Measurements from ENCODE around the gene GLB1L2. TPM values are rescaled to one million over a fixed set of nuclear protein-coding genes. Genes with fewer than 3 reads are reported as not detected.

GLB1L2 gene
- total RNA-seq, 1 experiment from 2014 or later: 27.1 TPM

- 0 out of 6 replicates have a peak, but pooled peaks of 1 of the 3 experiments have one; percentile 7 for TF ChIP-seq CTCF (IDR thresholded peaks at IDR 0.05 in 2 of 3, conservative IDR thresholded peaks at IDR 0.05 in 1 of 3; ENCODE audit: borderline replicate concordance in 1 of 3, insufficient read depth in 1 of 3, low read depth in 2 of 3, low read length in 2 of 3)
- TF ChIP-seq CBX3 (IDR thresholded peaks at IDR 0.05; ENCODE audit: low read depth): no peak
- ChIA-PET RAD21 (ENCODE audit: low non-redundant PET in 1 of 2, low total read pairs in 2 of 2, uncharacterized antibody in 2 of 2, unreplicated experiment in 2 of 2) (no interaction called here), CTCF (no interaction called here), POLR2A (no interaction called here)
- Histone ChIP-seq H3K27me3 (ENCODE audit: insufficient read depth, low read length) (no peaks in the 10 kb centered on the region), H3K4me3 (replicated peaks in 1 of 2; ENCODE audit: low read depth in 1 of 2, low read length in 2 of 2) (no peak overlapping the region), H4K20me1 (ENCODE audit: insufficient read depth) (no peaks in the 10 kb centered on the region), H2AFZ (ENCODE audit: low read depth, low read length, poor library complexity, severe bottlenecking) (no peak overlapping the region), H3K27ac (ENCODE audit: low read depth, low read length) (no peak overlapping the region), H3K36me3 (ENCODE audit: control insufficient read depth in 1 of 2, insufficient read depth in 2 of 2, low read length in 2 of 2) (no peaks in the 10 kb centered on the region), H3K9ac (ENCODE audit: low read length) (no peak overlapping the region), H3K4me2 (ENCODE audit: low read length) (no peak overlapping the region), H3K79me2 (ENCODE audit: insufficient read depth, low read length) (no peaks in the 10 kb centered on the region), H3K9me2 (ENCODE audit: insufficient read depth) (no peaks in the 10 kb centered on the region), H3K9me3 (ENCODE audit: control insufficient read depth in 1 of 2, insufficient read depth in 1 of 2, low read depth in 1 of 2, low read length in 2 of 2) (no peaks in the 10 kb centered on the region), H3K4me1 (ENCODE audit: control insufficient read depth in 1 of 2, insufficient read depth in 2 of 2, low read length in 2 of 2) (no peaks in the 10 kb centered on the region)
- no TSS peak for BruUV-seq (replicated peaks)
- intact Hi-C loops (cut with micrococcal nuclease): no loop called here
- ATAC-seq (no peak), DNase-seq (ENCODE audit: low read depth, low spot score) (no peak)
Measured at GRCh38 chr11:134389464-134390180, 57.8 kb downstream of the GLB1L2 start.

- Histone ChIP-seq H3K4me1 (ENCODE audit: control insufficient read depth in 1 of 2, insufficient read depth in 2 of 2, low read length in 2 of 2) (no peaks in the 10 kb centered on the region), H3K27ac (ENCODE audit: low read depth, low read length) (no peak overlapping the region), H3K9ac (ENCODE audit: low read length) (no peak overlapping the region), H2AFZ (ENCODE audit: low read depth, low read length, poor library complexity, severe bottlenecking) (no peak overlapping the region), H3K4me3 (replicated peaks in 1 of 2; ENCODE audit: low read depth in 1 of 2, low read length in 2 of 2) (no peak overlapping the region), H3K36me3 (ENCODE audit: control insufficient read depth in 1 of 2, insufficient read depth in 2 of 2, low read length in 2 of 2) (no peaks in the 10 kb centered on the region), H3K4me2 (ENCODE audit: low read length) (no peak overlapping the region), H3K27me3 (ENCODE audit: insufficient read depth, low read length) (no peaks in the 10 kb centered on the region), H3K79me2 (ENCODE audit: insufficient read depth, low read length) (no peaks in the 10 kb centered on the region), H4K20me1 (ENCODE audit: insufficient read depth) (no peaks in the 10 kb centered on the region), H3K9me3 (ENCODE audit: control insufficient read depth in 1 of 2, insufficient read depth in 1 of 2, low read depth in 1 of 2, low read length in 2 of 2) (no peaks in the 10 kb centered on the region), H3K9me2 (ENCODE audit: insufficient read depth) (no peaks in the 10 kb centered on the region)
- no peak for ATAC-seq
- TF ChIP-seq CTCF (IDR thresholded peaks at IDR 0.05 in 2 of 3, conservative IDR thresholded peaks at IDR 0.05 in 1 of 3; ENCODE audit: borderline replicate concordance in 1 of 3, insufficient read depth in 1 of 3, low read depth in 2 of 3, low read length in 2 of 3) (peak in 1 of 3 experiments; percentile 15; a peak in 1 of 6 replicates), RAD21 (IDR thresholded peaks at IDR 0.05; ENCODE audit: low read depth) (no peak)
- intact Hi-C loops (cut with micrococcal nuclease): no loop called here
- BruUV-seq (replicated peaks): no TSS peak
- ChIA-PET RAD21 (ENCODE audit: low non-redundant PET in 1 of 2, low total read pairs in 2 of 2, uncharacterized antibody in 2 of 2, unreplicated experiment in 2 of 2) (no interaction called here), POLR2A (no interaction called here), CTCF (no interaction called here)
- DNase-seq (ENCODE audit: low read depth, low spot score): no peak
Measured at GRCh38 chr11:134390706-134391569, 59.1 kb downstream of the GLB1L2 start.

All from HCT116 (cell line).